Ishikawa (cell line): ENCODE data around the gene INS.

Source experiments
- CEBPB ChIP-seq: IDR thresholded peaks from 2 replicates; pipeline ENCODE4 v1.6.1; 2012
- EP300 ChIP-seq: IDR thresholded peaks from 2 replicates; pipeline ENCODE4 v1.6.1; 2012; ENCODE audit warnings: borderline replicate concordance
- FOXM1 ChIP-seq: IDR thresholded peaks from 2 replicates; pipeline ENCODE4 v1.6.1; 2012; ENCODE audit warnings: low read depth, borderline replicate concordance
- NFIC ChIP-seq: IDR thresholded peaks from 2 replicates; pipeline ENCODE4 v1.6.1; 2012
- RAD21 ChIP-seq: IDR thresholded peaks from 2 replicates; pipeline ENCODE4 v1.6.1; 2012; ENCODE audit warnings: low read depth
- TCF12 ChIP-seq: IDR thresholded peaks from 2 replicates; pipeline ENCODE4 v1.6.1; 2012; ENCODE audit warnings: low read depth
- YY1 ChIP-seq: IDR thresholded peaks from 2 replicates; pipeline ENCODE4 v1.6.1; 2012; ENCODE audit warnings: low read depth
- TF ChIP-seq, protein P1 (sequence below): IDR thresholded peaks from 2 replicates; pipeline ENCODE4 v1.6.1; 2012
- TF ChIP-seq, protein P2 (sequence below): IDR thresholded peaks from 2 replicates; pipeline ENCODE4 v1.6.1; 2012; ENCODE audit warnings: low read depth, mild to moderate bottlenecking
- TF ChIP-seq, protein P3 (sequence below): IDR thresholded peaks from 2 replicates; pipeline ENCODE4 v1.6.1; 2012

DNA sequence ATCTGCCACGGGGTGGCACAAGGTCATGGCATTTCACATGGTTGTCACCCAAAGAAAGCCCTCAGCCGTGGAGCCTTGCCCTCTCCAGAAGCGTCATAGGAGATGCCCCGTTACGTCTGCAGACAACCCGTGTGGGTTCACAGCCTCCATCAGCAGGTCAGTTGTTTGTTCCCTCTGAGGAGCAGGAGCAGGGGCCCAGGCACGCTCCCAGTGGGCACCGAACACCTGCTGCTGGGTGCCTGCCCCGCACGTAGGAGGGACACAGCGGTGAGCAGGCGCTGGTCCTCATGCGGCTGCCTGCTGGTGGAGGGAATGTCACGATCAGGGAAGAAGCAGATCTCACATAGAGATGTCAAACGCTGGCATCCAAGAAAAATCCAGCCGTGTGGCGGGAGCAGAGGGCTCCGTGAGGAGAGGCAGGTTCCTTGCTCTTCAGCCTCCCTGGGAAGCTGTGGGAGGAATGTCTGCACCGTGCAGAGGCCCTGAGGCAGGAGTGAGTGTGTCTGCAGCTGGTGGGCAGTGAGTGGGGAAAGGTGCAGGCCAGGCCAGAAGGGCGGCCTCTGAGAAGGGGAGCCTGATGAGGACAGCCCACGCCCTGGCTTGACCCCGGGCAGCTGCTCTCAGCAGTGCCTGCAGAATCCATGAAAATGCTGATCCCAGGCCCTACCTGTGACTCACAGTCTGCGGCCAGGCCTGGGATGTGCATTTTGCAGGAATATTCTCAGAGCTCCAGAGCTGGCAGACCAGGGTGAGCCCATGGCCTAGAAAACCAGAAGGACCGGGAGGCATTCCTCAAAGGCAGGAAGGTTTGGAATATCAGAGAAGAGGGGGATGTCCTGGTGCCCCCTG lies 47.0 kb upstream of the INS start:
- no peak for TF ChIP-seq YY1
- no peak for TF ChIP-seq TCF12
- no peak for TF ChIP-seq EP300
- no peak for TF ChIP-seq RAD21
- TF ChIP-seq NFIC, result no peak
- TF ChIP-seq CEBPB, result no peak
- TF ChIP-seq, protein P1, sequence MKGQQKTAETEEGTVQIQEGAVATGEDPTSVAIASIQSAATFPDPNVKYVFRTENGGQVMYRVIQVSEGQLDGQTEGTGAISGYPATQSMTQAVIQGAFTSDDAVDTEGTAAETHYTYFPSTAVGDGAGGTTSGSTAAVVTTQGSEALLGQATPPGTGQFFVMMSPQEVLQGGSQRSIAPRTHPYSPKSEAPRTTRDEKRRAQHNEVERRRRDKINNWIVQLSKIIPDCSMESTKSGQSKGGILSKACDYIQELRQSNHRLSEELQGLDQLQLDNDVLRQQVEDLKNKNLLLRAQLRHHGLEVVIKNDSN, result no peak
- TF ChIP-seq, protein P2, sequence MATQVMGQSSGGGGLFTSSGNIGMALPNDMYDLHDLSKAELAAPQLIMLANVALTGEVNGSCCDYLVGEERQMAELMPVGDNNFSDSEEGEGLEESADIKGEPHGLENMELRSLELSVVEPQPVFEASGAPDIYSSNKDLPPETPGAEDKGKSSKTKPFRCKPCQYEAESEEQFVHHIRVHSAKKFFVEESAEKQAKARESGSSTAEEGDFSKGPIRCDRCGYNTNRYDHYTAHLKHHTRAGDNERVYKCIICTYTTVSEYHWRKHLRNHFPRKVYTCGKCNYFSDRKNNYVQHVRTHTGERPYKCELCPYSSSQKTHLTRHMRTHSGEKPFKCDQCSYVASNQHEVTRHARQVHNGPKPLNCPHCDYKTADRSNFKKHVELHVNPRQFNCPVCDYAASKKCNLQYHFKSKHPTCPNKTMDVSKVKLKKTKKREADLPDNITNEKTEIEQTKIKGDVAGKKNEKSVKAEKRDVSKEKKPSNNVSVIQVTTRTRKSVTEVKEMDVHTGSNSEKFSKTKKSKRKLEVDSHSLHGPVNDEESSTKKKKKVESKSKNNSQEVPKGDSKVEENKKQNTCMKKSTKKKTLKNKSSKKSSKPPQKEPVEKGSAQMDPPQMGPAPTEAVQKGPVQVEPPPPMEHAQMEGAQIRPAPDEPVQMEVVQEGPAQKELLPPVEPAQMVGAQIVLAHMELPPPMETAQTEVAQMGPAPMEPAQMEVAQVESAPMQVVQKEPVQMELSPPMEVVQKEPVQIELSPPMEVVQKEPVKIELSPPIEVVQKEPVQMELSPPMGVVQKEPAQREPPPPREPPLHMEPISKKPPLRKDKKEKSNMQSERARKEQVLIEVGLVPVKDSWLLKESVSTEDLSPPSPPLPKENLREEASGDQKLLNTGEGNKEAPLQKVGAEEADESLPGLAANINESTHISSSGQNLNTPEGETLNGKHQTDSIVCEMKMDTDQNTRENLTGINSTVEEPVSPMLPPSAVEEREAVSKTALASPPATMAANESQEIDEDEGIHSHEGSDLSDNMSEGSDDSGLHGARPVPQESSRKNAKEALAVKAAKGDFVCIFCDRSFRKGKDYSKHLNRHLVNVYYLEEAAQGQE, result no peak
- TF ChIP-seq, protein P3, sequence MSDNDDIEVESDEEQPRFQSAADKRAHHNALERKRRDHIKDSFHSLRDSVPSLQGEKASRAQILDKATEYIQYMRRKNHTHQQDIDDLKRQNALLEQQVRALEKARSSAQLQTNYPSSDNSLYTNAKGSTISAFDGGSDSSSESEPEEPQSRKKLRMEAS, result no peak
- TF ChIP-seq FOXM1, result no peak
